DMS53 treated with DMSO at 0.1 percent for 48 hours (cell line): Measurements from ENCODE around the gene SLC10A3.
"Not testable (repeated sequence)": the region's sequence is repeated elsewhere in the genome, so short reads cannot be mapped to it uniquely, and the experiment has no call there.

Experiments used
- DNase-seq: peaks from one replicate; lab custom pipeline; 2025; ENCODE audit not compliant: unreplicated experiment; lab: John Stamatoyannopoulos, UW

SLC10A3 gene

DNA sequence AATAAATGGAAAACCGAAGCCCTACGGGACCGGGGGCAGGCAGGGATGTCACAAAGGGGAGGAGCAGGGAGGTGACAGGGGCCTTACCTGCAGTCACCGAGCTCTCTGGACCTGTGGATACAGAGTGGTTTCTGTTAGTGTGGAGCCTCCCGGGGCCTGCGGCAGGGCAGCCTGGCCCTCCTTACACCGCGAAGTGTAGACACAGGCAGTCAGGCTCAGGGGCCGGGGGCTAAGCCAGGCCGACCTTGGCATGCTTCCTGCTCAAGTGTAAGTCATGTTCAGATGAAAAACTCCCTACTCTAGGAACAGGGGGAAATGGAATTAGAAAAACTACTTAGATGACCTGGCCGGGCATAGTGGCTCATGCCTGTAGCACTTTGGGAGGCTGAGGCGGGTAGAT lies 21.3 kb upstream of the SLC10A3 start:
- DNase-seq, result no peak

- no peak for DNase-seq
Observed at GRCh38 chrX:154509455-154509854, 19.0 kb upstream of the SLC10A3 start.

DNA sequence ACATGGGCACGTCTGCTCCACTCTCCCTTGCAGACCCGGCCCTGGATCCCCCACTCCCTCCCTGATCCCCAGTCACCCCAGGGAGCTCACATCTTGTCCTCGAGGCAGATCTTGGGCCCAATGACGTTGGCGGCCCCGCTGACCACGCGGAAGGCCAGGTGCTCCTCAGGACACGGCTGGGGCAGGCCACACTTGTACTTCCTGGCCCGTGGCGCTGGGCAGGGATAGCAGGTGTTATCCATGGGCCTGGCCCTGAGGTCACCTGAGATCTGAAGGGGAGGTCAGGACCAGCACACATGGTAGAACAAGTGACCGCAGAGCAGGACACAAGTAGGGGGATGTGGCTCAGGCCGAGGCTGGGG lies 17.9 kb upstream of the SLC10A3 start:
- no peak for DNase-seq

GRCh38 chrX:154507673-154508383 lies 17.4 kb upstream of the SLC10A3 start:
- no peak for DNase-seq

DNA sequence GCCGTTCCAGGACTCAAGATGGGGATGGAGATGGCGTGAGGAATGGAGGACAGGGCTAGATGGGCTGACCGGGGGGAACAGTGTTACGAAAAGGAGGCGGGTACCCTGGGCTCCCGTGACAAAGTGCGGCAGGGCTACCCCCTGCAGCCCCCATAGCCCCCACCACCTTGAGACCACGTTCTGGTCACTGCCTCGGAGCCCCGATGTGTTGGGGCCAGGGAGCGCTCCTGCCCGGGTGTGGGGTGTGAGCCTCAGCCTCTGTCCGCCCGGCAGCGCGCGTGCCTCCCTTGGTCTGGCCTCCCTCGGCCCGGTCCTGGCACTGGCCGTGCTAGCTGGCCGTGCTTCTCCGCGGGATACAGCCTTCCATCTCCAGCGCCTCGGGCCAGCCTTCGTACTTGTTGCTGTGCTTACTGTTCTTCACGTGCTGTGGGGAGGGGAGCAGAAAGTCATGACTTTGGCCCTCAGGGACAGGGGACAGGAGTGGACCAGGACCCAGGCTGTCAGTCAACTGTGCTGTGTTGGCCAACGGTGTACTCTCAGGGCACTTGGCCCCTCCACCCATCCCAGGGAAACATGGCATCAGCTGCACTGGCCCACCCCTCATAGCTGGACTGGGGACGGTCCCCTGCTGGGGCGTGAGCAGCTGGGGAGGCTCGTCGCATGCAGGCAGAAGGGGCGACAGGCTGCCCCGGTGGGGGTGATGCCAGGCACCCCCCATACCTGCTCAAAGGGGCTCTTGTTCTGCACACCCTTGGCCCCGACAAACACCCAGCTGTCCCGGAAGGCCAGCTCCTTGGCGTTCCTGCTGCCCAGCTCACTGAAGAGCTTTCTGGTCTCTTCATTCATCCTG lies 16.3 kb upstream of the SLC10A3 start:
- no peak for DNase-seq

DNA sequence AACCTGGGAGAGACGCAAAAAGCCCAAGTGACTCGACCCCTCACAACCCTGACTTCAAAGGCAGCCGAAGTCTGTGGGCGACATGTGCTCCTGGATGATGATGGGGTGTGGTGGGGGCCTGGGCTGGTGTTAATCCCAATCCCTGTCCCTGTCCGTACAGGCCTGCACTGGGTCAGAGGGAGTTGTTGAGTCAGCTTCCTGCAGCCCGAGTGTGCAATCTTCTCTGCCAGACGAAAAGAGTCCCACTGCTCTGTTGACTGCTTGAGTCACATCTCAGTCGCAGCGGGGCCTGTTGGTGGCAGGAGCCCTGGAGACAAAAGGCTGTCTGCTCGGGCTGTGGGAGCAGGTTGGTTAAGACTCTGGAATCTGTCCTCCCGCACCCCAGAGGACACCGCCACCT lies 15.3 kb upstream of the SLC10A3 start:
- no peak for DNase-seq

DNA sequence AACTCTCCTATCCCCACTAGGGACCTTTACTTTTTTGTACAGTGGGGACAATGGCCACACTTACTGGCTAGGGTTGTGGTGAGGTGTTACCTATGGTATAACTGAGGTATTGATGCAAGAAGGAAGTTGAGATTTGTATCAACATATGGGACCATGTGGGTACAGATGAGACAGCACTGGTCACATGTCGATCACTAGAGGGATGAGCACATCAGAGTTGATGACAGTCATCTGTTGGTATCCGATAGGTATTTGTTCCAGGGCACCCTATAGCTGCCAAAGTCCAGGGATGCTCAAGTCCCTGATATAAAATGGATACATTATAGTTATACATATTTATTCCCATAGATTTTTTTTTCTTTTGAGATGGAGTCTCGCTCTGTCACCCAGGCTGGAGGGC lies 12.6 kb upstream of the SLC10A3 start:
- DNase-seq, result no peak

GRCh38 chrX:154502098-154502497 lies 11.7 kb upstream of the SLC10A3 start:
- DNase-seq, result no peak

DNA sequence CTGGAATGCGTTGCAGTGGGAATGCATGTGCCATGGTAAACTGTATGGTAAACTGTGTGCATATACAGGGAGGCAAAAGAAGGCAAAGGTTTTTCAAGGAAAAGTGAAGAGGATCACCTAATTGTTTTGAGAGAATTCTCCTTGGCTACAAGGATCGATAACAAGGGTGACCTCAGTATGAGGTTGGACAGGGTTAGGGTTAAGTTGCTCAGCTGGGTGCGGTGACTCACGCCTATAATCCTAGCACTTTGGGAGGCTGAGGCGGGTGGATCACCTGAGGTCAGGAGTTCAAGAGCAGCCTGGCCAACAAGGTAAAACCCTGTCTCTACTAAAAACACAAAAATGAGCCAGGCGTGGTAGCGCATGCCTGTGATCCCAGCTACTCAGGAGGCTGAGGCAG lies 11.0 kb upstream of the SLC10A3 start:
- not testable (repeated sequence) for DNase-seq

DNA sequence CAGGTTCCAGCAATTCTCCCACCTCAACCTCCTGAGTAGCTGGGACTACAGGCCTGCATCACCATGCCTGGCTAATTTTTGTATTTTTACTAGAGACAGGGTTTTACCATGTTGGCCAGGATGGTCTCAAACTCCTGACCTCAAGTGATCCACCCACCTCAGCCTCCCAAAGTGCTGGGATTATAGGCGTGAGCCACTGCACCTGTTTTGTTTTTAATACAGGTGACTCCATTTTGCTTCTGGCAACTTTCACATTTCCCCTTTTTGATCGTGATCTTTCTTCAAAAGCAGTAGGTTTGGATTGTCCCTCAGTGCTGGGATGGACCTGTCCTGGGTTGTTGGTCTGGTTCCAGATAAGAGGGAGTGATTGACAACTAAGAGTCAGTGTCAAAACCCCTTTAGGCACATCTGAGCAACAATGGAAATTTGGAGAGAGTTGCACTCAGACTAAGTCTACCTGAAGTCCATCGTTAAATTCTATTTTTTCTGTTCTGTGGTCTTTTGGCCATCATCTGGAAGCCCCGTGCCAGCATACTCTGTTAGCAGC lies 6.2 kb upstream of the SLC10A3 start:
- DNase-seq, result not testable (repeated sequence)

GRCh38 chrX:154495472-154495922 lies 5.1 kb upstream of the SLC10A3 start:
- no peak for DNase-seq

GRCh38 chrX:154494715-154495114 lies 4.3 kb upstream of the SLC10A3 start:
- DNase-seq, result no peak

DNA sequence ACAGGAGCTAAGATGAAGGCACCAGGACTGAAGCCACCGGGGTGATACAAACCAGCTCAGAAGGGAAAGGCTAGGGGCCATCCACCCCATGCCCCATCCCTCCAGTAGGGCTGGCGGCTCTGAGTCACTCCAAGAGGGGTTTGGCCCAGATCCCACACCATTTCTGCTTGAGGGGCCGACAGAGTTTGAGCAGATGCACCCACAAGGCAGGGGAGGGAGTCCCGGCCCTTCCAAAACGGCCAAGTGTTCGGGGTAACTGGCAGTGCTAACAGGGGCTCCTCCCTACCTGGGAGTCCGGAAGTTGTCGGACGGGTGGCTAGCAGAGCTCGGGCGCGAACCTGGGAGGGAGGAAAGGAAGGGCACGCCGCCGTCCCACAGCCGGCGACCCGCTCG lies 412 bp downstream of the SLC10A3 start:
- no peak for DNase-seq

- DNase-seq, result no peak
Observed at GRCh38 chrX:154489182-154489581, 1.2 kb downstream of the SLC10A3 start.

DNA sequence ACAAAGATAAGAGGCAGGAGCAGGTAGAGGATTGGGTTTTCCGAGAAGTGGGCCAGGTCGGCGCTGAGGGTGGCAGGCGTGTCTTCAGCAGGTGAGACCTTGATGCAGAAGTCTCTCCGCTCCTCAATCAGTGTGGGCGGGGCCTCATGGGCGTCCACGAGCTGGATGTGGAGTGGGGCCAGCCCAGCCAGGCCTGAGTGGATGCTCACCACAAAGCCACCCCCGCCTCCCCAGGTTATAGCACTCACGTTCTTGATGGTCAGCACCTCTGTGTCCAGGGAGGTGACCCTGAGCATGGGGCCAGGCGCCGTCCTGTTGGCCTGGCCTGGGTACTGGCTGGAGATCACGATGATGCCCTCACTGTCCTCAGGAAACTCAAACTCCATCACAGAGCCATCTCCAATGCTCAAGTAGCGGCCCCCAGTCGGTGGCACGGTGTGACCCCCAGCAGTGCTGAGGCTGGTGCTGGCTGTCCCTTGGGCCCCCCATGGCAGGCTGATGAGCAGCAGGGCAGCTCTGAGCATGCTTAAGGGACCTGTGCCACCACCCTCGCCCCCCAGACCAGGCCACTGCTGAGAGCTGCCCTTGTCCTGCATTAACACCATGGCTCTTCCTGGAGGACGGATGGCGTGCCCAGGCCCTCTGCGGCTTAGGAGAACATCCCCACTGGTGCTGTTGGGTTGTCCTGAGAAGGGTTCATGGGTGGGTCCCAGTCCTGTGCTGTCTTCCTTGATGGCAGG lies 1.9 kb downstream of the SLC10A3 start:
- no peak for DNase-seq

GRCh38 chrX:154487518-154488290 lies 2.7 kb downstream of the SLC10A3 start:
- DNase-seq, result no peak

GRCh38 chrX:154486396-154487207 lies 3.8 kb downstream of the SLC10A3 start, which contains the start of gene UBL4A:
TSS of gene UBL4A (minus strand) at chrX:154486615. CDS start at chrX:154486584, 31 bp downstream.
- peak; percentile 16 for DNase-seq

- DNase-seq, result no peak
Observed at GRCh38 chrX:154486052-154486395, 4.4 kb downstream of the SLC10A3 start.

- DNase-seq, result no peak
Observed at GRCh38 chrX:154485150-154486051, 5.0 kb downstream of the SLC10A3 start.
